ENCODE results near the gene CCDC70.
"Not testable (repeated sequence)": the region's sequence is repeated elsewhere in the genome, so short reads cannot be mapped to it uniquely, and the experiment has no call there.

The CCDC70 gene

GRCh38 chr13:51861723-51862300, at the start of gene CCDC70:
CCDC70 (plus strand) TSS chr13:51861969; CDS start chr13:51865412, 3,443 bp downstream.
- DNase-seq, result no peak

GRCh38 chr13:51814071-51814470, 47.7 kb upstream of the CCDC70 start:
- DNase-seq, result no peak

GRCh38 chr13:51814825-51815650, 46.7 kb upstream of the CCDC70 start:
- peak; percentile 61 for DNase-seq

- DNase-seq, result no peak
Observed at GRCh38 chr13:51815848-51816247, 45.9 kb upstream of the CCDC70 start.

- DNase-seq, result no peak
Observed at GRCh38 chr13:51816604-51817249, 45.0 kb upstream of the CCDC70 start.

- DNase-seq, result no peak
Observed at GRCh38 chr13:51817717-51818116, 44.1 kb upstream of the CCDC70 start.

- no peak for DNase-seq
Observed at GRCh38 chr13:51818276-51818675, 43.5 kb upstream of the CCDC70 start.

- DNase-seq, result peak; percentile 68
Observed at GRCh38 chr13:51818781-51819511, 42.8 kb upstream of the CCDC70 start.

GRCh38 chr13:51819544-51819943, 42.2 kb upstream of the CCDC70 start:
- no peak for DNase-seq

GRCh38 chr13:51820016-51820597, 41.7 kb upstream of the CCDC70 start:
- no peak for DNase-seq

- no peak for DNase-seq
Observed at GRCh38 chr13:51821606-51822005, 40.2 kb upstream of the CCDC70 start.

- DNase-seq, result no peak
Observed at GRCh38 chr13:51822106-51822815, 39.5 kb upstream of the CCDC70 start.

GRCh38 chr13:51823359-51823758, 38.4 kb upstream of the CCDC70 start:
- no peak for DNase-seq

GRCh38 chr13:51823863-51824262, 37.9 kb upstream of the CCDC70 start:
- no peak for DNase-seq

- DNase-seq, result not testable (repeated sequence)
Observed at GRCh38 chr13:51824712-51825111, 37.1 kb upstream of the CCDC70 start.

GRCh38 chr13:51825165-51825592, 36.6 kb upstream of the CCDC70 start:
- DNase-seq, result no peak

GRCh38 chr13:51825681-51826254, 36.0 kb upstream of the CCDC70 start:
- no peak for DNase-seq

GRCh38 chr13:51826606-51827005, 35.2 kb upstream of the CCDC70 start:
- no peak for DNase-seq

- no peak for DNase-seq
Observed at GRCh38 chr13:51827254-51827653, 34.5 kb upstream of the CCDC70 start.

- DNase-seq, result no peak
Observed at GRCh38 chr13:51828730-51829567, 32.8 kb upstream of the CCDC70 start.

- no peak for DNase-seq
Observed at GRCh38 chr13:51829568-51829899, 32.2 kb upstream of the CCDC70 start.
